ENCODE data around the gene RFFL. TPM values are rescaled to one million over a fixed set of nuclear protein-coding genes. Genes with fewer than 3 reads are reported as not detected.
A peak's percentile ranks its signal among the peaks of the same experiment; 100 is the strongest.

The RFFL gene
- total and polyA plus RNA-seq, 4 donors: 5.8 to 38.1 (median 21.9) TPM

DNA sequence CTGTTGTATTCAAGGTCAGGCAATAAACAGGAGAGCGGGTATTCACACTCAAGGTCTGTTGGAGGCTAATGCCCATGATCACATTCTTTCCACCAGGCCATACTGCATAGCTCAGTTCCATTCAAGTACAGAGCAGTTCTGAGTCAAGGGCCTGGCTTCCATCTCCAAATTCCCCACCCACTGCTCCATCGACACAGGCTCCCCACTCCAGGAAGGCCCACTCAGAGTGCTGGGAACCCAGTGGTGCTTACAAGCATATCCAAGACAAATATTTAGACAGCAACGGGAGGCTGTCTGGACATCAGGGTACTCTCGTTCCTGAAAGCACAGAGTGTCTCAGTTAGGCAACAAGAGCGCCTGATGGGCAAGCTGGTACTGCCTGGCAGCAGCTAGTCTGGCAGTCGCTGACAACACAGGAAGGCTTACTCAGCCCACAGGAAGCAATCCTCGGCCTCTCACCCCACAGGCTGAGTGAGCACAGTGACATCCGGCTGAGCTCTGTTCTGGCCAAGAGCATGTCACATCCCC lies 40.9 kb downstream of the RFFL start:
- WGBS, 2 donors: 16 to 21% methylated on average over 8 of the region's 8 CpGs
- TF ChIP-seq, protein P1, sequence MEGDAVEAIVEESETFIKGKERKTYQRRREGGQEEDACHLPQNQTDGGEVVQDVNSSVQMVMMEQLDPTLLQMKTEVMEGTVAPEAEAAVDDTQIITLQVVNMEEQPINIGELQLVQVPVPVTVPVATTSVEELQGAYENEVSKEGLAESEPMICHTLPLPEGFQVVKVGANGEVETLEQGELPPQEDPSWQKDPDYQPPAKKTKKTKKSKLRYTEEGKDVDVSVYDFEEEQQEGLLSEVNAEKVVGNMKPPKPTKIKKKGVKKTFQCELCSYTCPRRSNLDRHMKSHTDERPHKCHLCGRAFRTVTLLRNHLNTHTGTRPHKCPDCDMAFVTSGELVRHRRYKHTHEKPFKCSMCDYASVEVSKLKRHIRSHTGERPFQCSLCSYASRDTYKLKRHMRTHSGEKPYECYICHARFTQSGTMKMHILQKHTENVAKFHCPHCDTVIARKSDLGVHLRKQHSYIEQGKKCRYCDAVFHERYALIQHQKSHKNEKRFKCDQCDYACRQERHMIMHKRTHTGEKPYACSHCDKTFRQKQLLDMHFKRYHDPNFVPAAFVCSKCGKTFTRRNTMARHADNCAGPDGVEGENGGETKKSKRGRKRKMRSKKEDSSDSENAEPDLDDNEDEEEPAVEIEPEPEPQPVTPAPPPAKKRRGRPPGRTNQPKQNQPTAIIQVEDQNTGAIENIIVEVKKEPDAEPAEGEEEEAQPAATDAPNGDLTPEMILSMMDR (IDR thresholded peaks at IDR 0.05; ENCODE audit: control extremely low read depth, extremely low read depth): no peak

DNA sequence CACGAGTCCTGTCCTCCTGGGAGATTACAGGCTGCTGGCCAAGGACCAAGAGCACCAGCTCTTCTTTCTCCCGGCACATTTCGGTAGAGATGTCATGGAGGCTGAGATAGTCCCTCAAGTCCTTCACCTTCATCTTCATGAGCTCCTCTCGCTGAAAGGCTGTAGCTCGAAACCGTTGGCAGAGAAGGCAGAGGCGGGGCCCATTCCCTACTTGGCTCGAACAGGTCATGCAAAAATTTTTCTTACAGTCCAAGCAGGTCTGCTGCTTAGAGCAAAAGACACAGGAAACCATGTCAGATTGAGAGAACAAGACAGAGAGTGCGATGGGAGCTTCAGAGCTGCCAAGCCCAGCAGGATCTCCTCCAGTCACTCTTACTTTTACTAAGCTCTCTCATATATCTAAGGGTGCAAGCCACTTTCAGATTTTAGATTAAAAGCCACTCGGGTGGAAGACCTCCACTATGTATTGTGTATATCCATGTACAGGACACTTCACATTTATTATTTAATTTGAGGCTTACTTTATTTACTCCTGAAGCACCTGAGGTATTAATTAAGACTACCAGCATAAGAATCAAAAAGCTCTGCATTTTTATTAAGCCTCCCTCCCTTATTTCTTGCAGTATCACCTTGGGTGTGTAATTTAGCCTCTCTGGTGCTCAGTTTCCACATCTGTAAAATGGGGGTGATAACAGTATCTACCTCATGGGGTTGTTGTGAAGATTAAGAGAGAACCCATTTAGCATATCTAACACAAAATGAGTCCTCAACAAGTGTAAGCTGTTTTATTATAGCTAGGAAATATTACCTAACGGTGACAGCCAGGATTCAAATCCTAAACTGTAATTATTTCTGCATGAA lies 41.8 kb downstream of the RFFL start:
- TF ChIP-seq, protein P1 (IDR thresholded peaks at IDR 0.05; ENCODE audit: control extremely low read depth, extremely low read depth): no peak
- Histone ChIP-seq H3K27ac (ENCODE audit: low read depth in 1 of 2, low read length in 1 of 2) (peak overlapping the region; percentile 45 to 72), H3K27me3 (ENCODE audit: control insufficient read depth in 3 of 3, insufficient read depth in 3 of 3, low read length in 2 of 3) (no peaks in the 10 kb centered on the region), H3K36me3 (ENCODE audit: control insufficient read depth in 4 of 4, insufficient read depth in 4 of 4, low read length in 4 of 4) (peaks cover 4 to 14% (median 9%) of the 10 kb centered on the region in 4 donors), H3K4me1 (ENCODE audit: control insufficient read depth in 5 of 5, insufficient read depth in 5 of 5, low read length in 5 of 5) (peaks cover 0 to 3% (median 0%) of the 10 kb centered on the region in 5 donors), H3K9me3 (ENCODE audit: control insufficient read depth in 4 of 4, insufficient read depth in 3 of 4, low read length in 3 of 4) (no peaks in the 10 kb centered on the region), H3K4me3 (no peak overlapping the region), H3K9ac (ENCODE audit: insufficient read depth in 1 of 2, low read length in 2 of 2) (no peak overlapping the region)
- ATAC-seq (ENCODE audit: insufficient read depth, low FRiP score) (no peak), DNase-seq (no peak)
- WGBS, 2 donors: 89 to 97% methylated on average over 11 of the region's 11 CpGs

More for the DNA sequence above, 40.9 kb downstream of the RFFL start:
- Histone ChIP-seq H3K27me3 (ENCODE audit: control insufficient read depth in 3 of 3, insufficient read depth in 3 of 3, low read length in 2 of 3) (no peaks in the 10 kb centered on the region), H3K36me3 (ENCODE audit: control insufficient read depth in 4 of 4, insufficient read depth in 4 of 4, low read length in 4 of 4) (peaks cover 4 to 11% (median 7%) of the 10 kb centered on the region in 4 donors), H3K9ac (ENCODE audit: insufficient read depth in 1 of 2, low read length in 2 of 2) (no peak overlapping the region), H3K4me3 (no peak overlapping the region), H3K4me1 (ENCODE audit: control insufficient read depth in 5 of 5, insufficient read depth in 5 of 5, low read length in 5 of 5) (peaks cover 0 to 3% (median 0%) of the 10 kb centered on the region in 5 donors), H3K9me3 (ENCODE audit: control insufficient read depth in 4 of 4, insufficient read depth in 3 of 4, low read length in 3 of 4) (no peaks in the 10 kb centered on the region), H3K27ac (ENCODE audit: low read depth in 1 of 2, low read length in 1 of 2) (peak overlapping the region; percentile 72 to 91)
- ATAC-seq (ENCODE audit: insufficient read depth, low FRiP score): peak; percentile 90
- DNase-seq: peak; percentile 23 to 51 (median 40)

DNA sequence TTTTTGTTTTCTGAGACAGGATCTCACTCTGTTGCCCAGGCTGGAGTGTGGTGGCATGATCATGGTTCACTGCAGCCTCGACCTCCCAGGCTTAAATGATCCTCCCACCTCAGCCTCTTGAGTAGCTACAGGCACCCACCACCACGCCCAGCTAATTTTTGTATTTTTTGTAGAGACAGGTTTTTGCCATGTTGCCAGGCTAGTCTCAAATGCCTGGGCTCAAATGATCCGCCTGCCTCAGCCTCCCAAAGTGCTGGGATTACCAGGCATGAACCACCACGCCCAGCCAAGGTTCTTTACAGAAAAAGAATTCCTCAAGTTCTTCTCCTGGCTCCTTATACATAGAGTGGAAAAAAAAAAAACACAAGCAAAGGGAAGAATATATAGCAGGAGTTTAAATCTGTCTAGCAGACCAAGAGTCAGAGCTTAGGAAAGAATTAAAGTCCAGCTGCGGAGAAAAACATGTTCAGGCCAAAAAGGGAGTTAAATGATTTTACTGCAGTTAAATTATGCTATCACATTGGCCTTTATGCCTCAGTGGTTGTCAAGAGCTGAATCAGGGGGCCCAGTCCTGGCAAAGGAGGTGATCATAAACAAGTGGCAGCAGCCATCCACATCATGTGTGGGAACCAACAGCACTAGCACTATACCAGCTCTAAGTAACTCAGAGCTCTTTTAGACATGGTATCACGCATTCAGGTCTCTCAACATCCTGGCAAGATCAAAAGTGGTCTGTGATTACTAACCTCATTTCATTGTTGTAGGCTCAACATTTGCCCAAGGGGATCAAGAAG lies 43.9 kb downstream of the RFFL start:
- Histone ChIP-seq H3K9ac (ENCODE audit: insufficient read depth in 1 of 2, low read length in 2 of 2) (no peak overlapping the region), H3K27me3 (ENCODE audit: control insufficient read depth in 3 of 3, insufficient read depth in 3 of 3, low read length in 2 of 3) (no peaks in the 10 kb centered on the region), H3K4me1 (ENCODE audit: control insufficient read depth in 5 of 5, insufficient read depth in 5 of 5, low read length in 5 of 5) (peaks cover 0 to 3% (median 0%) of the 10 kb centered on the region in 5 donors), H3K9me3 (ENCODE audit: control insufficient read depth in 4 of 4, insufficient read depth in 3 of 4, low read length in 3 of 4) (no peaks in the 10 kb centered on the region), H3K27ac (ENCODE audit: low read depth in 1 of 2, low read length in 1 of 2) (no peak overlapping the region), H3K4me3 (no peak overlapping the region), H3K36me3 (ENCODE audit: control insufficient read depth in 4 of 4, insufficient read depth in 4 of 4, low read length in 4 of 4) (peaks cover 6 to 22% (median 16%) of the 10 kb centered on the region in 4 donors)
- TF ChIP-seq, protein P1 (IDR thresholded peaks at IDR 0.05; ENCODE audit: control extremely low read depth, extremely low read depth): no peak
- WGBS, 2 donors: 95 to 96% methylated on average over 6 of the region's 6 CpGs
- DNase-seq: no peak
- no peak for ATAC-seq (ENCODE audit: insufficient read depth, low FRiP score)
